MM.1S (cell line): Measurements from ENCODE around the gene SCAI.

Experiments used
- CTCF ChIP-seq: fragments of 300-600 bp; sonication (generic); IDR thresholded peaks from 2 replicates; pipeline ENCODE4 v1.5.1; 2016; ENCODE audit warnings: antibody characterized with exemption, low read length, mixed read lengths
- EZH2phosphoT487 ChIP-seq: fragments of 300-600 bp; sonication (generic); IDR thresholded peaks from 2 replicates; pipeline ENCODE4 v1.6.1; 2018; ENCODE audit warnings: antibody characterized with exemption, low read length

- TF ChIP-seq CTCF (no peak), EZH2phosphoT487 (no peak)
Measured at GRCh38 chr9:125177888-125178287, 34.6 kb upstream of the SCAI start.
